Heart left ventricle (tissue), 13 donors: ENCODE results near the gene DAAM2.

Experiments used
- CTCF ChIP-seq, 12 donors: fragments of 200-600 bp; sonication (generic) in 4 of 12; IDR thresholded peaks; one replicate each; pipeline versions ENCODE4 v1.5.0 to v1.8.0; 2018 to 2022; ENCODE audit warnings: antibody characterized with exemption in 12 of 12, mild to moderate bottlenecking in 5 of 12
- POLR2A ChIP-seq, 2 donors: fragments of 450-650 bp; IDR thresholded peaks; one replicate each; pipeline ENCODE4 v1.6.1; 2017; ENCODE audit warnings: antibody characterized with exemption in 2 of 2, mild to moderate bottlenecking in 2 of 2, moderate library complexity in 2 of 2
- donor health status: ischemic (EF 13 %, LVEDD 7.1; RV severe dilation, severe dysfunction).
- donor health status: DM: no; HTN: yes; CAD: no.
- donor health status: DM: no; HTN: no; CAD: no.
- donor health status: ischemic (EF 25% LVEDD 6.9; RV normal size, moderate dysfunction).
- donor health status: ischemic (EF 25% LVEDD 5.7; RV mildly dilated, moderate dysfunction).
- donor health status: ischemic (EF 35%, LVEDD 5.7; RV mildly dilated, moderate dysfunction).
- donor health status: nonischemic (EF 11% LVEDD 7.7; RV severe dilation, severe dysfunction).
- donor health status: DM: yes; HTN: yes; CAD: no.
- donor health status: PGD.
- donor health status: ischemic (EF 29% LVEDD 5.4; RV normal size, mild dysfunction).
- donor health status: nonischemic (EF 23%, LVEDD 6.1; RV moderate dilation, normal function).

- TF ChIP-seq POLR2A (IDR thresholded peaks at IDR 0.05) (no peak), CTCF (IDR thresholded peaks at IDR 0.05) (no peak)
These were observed 58.6 kb downstream of the DAAM2 start for GRCh38 chr6:39850736-39851297.
